Ammon's horn (tissue), 1 donor: Measurements from ENCODE around the gene TREML1.
"Not testable (repeated sequence)": the region's sequence is repeated elsewhere in the genome, so short reads cannot be mapped to it uniquely, and the experiment has no call there.

ENCODE experiments used
- DNase-seq: peaks from one replicate; pipeline ENCODE4 v3.0.0-alpha.2; 2016; ENCODE audit warnings: low spot score

TREML1 gene

DNA sequence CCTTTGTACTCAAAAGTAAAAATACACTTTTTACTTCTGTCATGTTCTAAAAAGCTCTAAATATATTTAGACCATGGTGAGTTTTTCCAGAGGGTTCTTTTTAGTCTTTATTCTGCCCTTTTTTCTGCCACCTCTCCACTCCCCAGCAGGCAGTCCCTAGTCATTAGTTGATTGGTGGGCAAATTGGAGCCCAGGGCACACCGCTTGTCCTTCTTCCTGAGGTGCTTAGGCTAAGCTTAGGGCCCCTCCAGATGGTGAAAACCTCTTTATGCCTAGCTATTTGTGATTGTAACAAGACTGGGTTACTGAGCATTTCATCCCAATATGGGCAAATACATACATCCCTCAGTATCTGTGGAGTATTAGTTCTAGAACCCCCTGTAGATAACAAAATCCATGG lies 6.2 kb downstream of the TREML1 start:
- no peak for DNase-seq

GRCh38 chr6:41136911-41137310 lies 17.2 kb downstream of the TREML1 start:
- no peak for DNase-seq

DNA sequence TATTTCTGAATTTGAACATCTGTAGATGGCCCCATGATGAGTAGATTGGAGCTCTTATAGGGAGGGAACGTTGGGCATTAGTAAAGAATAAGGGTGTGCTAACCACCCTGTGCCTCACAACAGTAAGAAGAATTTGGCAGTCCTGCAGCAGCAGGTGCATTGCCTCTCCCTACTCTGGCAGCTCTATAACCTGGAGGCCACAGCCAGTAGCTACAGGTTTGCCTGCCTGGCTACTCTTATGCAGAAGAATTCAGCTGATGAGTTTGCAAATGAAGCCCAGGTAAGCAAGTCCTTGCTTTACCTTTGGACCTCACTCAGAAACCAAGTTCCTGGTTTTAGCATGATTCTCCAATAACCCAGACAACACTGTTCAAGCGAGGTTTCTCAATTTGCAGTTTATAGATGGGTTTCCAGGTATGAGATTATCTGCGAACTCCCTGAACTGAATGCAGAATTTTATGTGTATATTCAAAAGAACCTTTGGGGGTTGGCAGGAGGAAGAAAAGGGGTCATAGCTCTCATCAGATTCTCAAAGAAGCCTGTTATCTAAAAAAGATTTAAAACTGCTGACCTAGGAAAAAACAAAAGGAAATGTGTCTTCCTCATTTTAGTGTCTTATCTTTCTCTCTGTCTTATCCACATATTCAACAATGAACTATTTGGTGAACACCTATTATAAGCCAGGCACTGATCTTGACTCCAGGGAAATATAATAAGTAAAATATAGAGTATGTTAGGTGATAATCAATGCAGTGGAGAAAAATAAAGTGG lies 18.9 kb downstream of the TREML1 start:
- no peak for DNase-seq

- no peak for DNase-seq
Observed at GRCh38 chr6:41132254-41132653, 21.9 kb downstream of the TREML1 start.

DNA sequence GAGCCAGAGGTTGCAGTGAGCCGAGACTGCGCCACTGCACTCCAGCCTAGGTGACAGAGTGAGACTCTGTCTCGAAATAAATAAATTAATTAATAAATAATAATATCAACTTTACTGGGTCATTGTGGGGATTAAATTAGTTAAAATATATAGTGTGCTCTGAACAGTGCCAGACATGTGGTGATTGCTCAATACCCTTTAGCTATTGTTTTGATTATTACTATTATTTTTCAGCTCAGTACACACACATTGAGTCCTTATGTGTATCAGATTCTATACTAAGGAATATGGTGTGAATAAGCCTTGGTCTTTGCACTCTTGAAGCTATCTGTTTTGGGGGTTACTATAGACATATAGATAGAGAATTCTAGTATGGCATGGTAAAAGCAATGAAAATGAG lies 28.9 kb downstream of the TREML1 start:
- no peak for DNase-seq

DNA sequence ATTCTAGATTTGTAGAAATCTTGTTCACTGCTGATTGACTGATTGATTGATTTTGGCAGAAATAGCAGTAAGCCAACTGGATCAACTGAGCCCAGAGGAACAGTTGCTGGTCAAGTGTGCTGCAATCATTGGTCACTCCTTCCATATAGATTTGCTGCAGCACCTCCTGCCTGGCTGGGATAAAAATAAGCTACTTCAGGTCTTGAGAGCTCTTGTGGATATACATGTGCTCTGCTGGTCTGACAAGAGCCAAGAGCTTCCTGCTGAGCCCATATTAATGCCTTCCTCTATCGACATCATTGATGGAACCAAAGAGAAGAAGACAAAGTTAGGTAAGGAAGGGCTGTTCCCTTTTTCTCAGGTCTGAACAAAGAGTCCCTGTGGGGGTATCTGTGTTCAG lies 31.2 kb downstream of the TREML1 start:
- DNase-seq = no peak

DNA sequence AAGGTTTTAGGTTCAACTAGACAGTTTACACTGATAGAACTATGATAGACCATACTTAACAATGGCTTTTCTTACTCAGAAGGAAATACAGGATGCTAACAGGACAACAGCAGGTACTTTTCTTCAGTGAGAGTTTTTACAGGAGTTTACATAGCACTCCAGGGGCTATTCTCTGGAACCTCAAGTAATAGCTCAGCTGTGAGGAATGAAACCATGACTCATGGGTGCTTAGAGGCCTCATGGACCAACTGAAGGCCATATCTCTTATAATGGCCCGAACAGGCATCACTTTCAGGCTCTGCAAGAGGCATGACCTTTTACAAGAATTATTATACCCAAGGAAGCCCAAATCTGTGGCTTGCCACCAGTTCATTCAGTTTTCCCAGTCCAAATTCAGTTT lies 31.8 kb downstream of the TREML1 start:
- no peak for DNase-seq

GRCh38 chr6:41120058-41120457 lies 34.1 kb downstream of the TREML1 start:
- DNase-seq = no peak

DNA sequence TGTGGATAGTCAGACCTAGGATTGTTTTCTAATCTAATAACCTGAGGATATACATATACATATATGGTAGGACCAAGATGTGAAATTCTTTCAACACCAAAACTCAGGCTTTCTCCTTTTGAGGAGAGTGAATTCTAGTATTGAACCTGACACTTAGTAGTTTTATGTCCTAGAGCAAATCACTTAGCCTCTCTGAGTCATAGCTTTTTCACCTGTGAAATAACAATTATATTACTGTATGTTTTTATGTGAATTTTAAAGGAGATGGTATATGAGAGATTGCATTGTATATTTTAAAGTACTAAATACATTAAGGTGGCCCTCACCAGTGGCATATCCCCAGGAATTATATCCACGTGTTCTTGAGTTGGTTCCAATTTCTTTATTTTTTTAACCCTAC lies 34.6 kb downstream of the TREML1 start:
- no peak for DNase-seq

DNA sequence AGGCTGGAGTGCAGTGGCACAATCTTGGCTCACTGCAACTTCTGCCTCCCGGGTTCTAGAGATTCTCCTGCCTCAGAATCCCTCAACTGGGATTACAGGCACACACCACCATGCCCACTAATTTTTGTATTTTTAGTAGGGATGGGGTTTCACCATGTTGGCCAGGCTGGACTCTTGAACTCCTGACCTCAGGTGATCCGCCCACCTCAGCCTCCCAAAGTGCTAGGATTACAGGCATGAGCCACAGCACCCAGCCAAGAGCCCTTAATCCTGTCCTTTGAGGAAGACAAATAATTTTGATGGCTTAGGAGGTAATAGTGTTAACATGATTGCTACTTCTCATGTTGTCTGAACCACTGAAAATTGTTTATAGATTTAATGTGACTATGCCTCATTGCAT lies 39.1 kb downstream of the TREML1 start:
- DNase-seq = not testable (repeated sequence)

GRCh38 chr6:41111017-41111416 lies 43.1 kb downstream of the TREML1 start:
- DNase-seq = no peak

- DNase-seq = no peak
Observed at GRCh38 chr6:41103847-41104246, 50.3 kb downstream of the TREML1 start.

DNA sequence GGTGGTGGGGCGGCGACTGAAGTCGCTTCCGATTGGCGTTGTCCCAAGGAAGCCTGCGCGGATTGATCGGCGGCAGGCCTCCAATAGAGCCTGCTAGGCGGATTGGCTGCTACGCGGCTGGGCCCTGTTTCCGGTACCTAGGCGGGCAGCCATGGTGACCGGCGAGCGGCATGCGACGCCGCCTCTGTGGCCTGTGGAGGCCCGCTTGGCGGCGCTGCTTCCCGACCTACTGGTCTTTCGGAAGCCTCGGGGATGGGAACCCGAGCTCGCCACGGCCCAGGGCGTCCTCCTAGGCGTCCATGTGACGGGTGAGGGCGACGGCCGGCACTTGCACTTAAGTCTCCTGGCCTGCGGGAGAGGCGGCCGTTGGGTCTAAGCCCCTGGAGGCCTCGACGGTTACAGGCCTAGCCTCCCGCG lies 53.3 kb downstream of the TREML1 start:
- DNase-seq = no peak
